ENCODE measurements around the gene THEMIS.

THEMIS gene

GRCh38 chr6:127866766-127867165 lies 34.1 kb downstream of the THEMIS start:
- no peak for TF ChIP-seq CTCF (IDR thresholded peaks at IDR 0.05; ENCODE audit: poor library complexity, severe bottlenecking)
- H3K36me3 ChIP-seq (ENCODE audit: low read depth) = no peaks in the 10 kb centered on the region
- DNase-seq (ENCODE audit: low spot score) = no peak
- no peak for ATAC-seq (ENCODE audit: low read depth)
- H3K27ac ChIP-seq (ENCODE audit: poor library complexity, severe bottlenecking) = no peak overlapping the region
- no peaks in the 10 kb centered on the region for H3K4me1 ChIP-seq (ENCODE audit: insufficient read depth, poor library complexity, severe bottlenecking)
- no peak overlapping the region for H3K4me3 ChIP-seq (ENCODE audit: severe bottlenecking)
- H3K9me3 ChIP-seq (ENCODE audit: severe bottlenecking) = no peaks in the 10 kb centered on the region
- H3K27me3 ChIP-seq (ENCODE audit: insufficient read depth, poor library complexity, severe bottlenecking) = peaks cover 11% of the 10 kb centered on the region

- ATAC-seq (ENCODE audit: low read depth) (no peak), DNase-seq (ENCODE audit: low spot score) (no peak)
- Histone ChIP-seq H3K27ac (ENCODE audit: poor library complexity, severe bottlenecking) (no peak overlapping the region), H3K4me3 (ENCODE audit: severe bottlenecking) (no peak overlapping the region), H3K4me1 (ENCODE audit: insufficient read depth, poor library complexity, severe bottlenecking) (no peaks in the 10 kb centered on the region), H3K36me3 (ENCODE audit: low read depth) (no peaks in the 10 kb centered on the region), H3K27me3 (ENCODE audit: insufficient read depth, poor library complexity, severe bottlenecking) (peaks cover 3% of the 10 kb centered on the region), H3K9me3 (ENCODE audit: severe bottlenecking) (no peaks in the 10 kb centered on the region)
- TF ChIP-seq CTCF (IDR thresholded peaks at IDR 0.05; ENCODE audit: poor library complexity, severe bottlenecking) = no peak
These were observed 35.8 kb downstream of the THEMIS start for GRCh38 chr6:127865108-127865507.

GRCh38 chr6:127864701-127865100 lies 36.2 kb downstream of the THEMIS start:
- Histone ChIP-seq H3K4me3 (ENCODE audit: severe bottlenecking) (no peak overlapping the region), H3K27me3 (ENCODE audit: insufficient read depth, poor library complexity, severe bottlenecking) (peaks cover 3% of the 10 kb centered on the region), H3K27ac (ENCODE audit: poor library complexity, severe bottlenecking) (no peak overlapping the region), H3K36me3 (ENCODE audit: low read depth) (no peaks in the 10 kb centered on the region), H3K4me1 (ENCODE audit: insufficient read depth, poor library complexity, severe bottlenecking) (no peaks in the 10 kb centered on the region), H3K9me3 (ENCODE audit: severe bottlenecking) (no peaks in the 10 kb centered on the region)
- ATAC-seq (ENCODE audit: low read depth) (no peak), DNase-seq (ENCODE audit: low spot score) (no peak)
- TF ChIP-seq CTCF (IDR thresholded peaks at IDR 0.05; ENCODE audit: poor library complexity, severe bottlenecking) = no peak

GRCh38 chr6:127860723-127861122 lies 40.1 kb downstream of the THEMIS start:
- no peaks in the 10 kb centered on the region for H3K27me3 ChIP-seq (ENCODE audit: insufficient read depth, poor library complexity, severe bottlenecking)
- DNase-seq (ENCODE audit: low spot score) (no peak), ATAC-seq (ENCODE audit: low read depth) (no peak)
- H3K36me3 ChIP-seq (ENCODE audit: low read depth) = no peaks in the 10 kb centered on the region
- H3K9me3 ChIP-seq (ENCODE audit: severe bottlenecking) = no peaks in the 10 kb centered on the region
- no peaks in the 10 kb centered on the region for H3K4me1 ChIP-seq (ENCODE audit: insufficient read depth, poor library complexity, severe bottlenecking)
- H3K27ac ChIP-seq (ENCODE audit: poor library complexity, severe bottlenecking) = no peak overlapping the region
- no peak for TF ChIP-seq CTCF (IDR thresholded peaks at IDR 0.05; ENCODE audit: poor library complexity, severe bottlenecking)
- no peak overlapping the region for H3K4me3 ChIP-seq (ENCODE audit: severe bottlenecking)

GRCh38 chr6:127859956-127860355 lies 40.9 kb downstream of the THEMIS start:
- Histone ChIP-seq H3K4me3 (ENCODE audit: severe bottlenecking) (no peak overlapping the region), H3K27ac (ENCODE audit: poor library complexity, severe bottlenecking) (no peak overlapping the region), H3K4me1 (ENCODE audit: insufficient read depth, poor library complexity, severe bottlenecking) (no peaks in the 10 kb centered on the region), H3K9me3 (ENCODE audit: severe bottlenecking) (no peaks in the 10 kb centered on the region), H3K27me3 (ENCODE audit: insufficient read depth, poor library complexity, severe bottlenecking) (no peaks in the 10 kb centered on the region), H3K36me3 (ENCODE audit: low read depth) (no peaks in the 10 kb centered on the region)
- DNase-seq (ENCODE audit: low spot score) (no peak), ATAC-seq (ENCODE audit: low read depth) (no peak)
- TF ChIP-seq CTCF (IDR thresholded peaks at IDR 0.05; ENCODE audit: poor library complexity, severe bottlenecking) = no peak
